Natural killer cell treated with Interleukin-12 subunit alpha and Interleukin-12 subunit beta and Interleukin-15 and Interleukin-18, amount 100 ng/mL, for 72 hours (primary cell): ENCODE data around the gene PCDHGB7. TPM values are rescaled to one million over a fixed set of nuclear protein-coding genes. Genes with fewer than 3 reads are reported as not detected.
A peak's percentile ranks its signal among the peaks of the same experiment; 100 is the strongest.
"Not testable (repeated sequence)": the region's sequence is repeated elsewhere in the genome, so short reads cannot be mapped to it uniquely, and the experiment has no call there.

ENCODE experiments used
- ATAC-seq, 2 donors: fragments of 150-1000 bp; cut with Tn5 transposase in 1 of 2; sonication (Bioruptor Pico), chemical (Tn5 transposase) in 1 of 2; 2 replicates each; pipeline ENCODE4 v1.10.0; 2021
- DNase-seq: peaks from one replicate; pipeline ENCODE4 v3.0.0; 2022; ENCODE audit warnings: low spot score
- H3K27ac Mint-ChIP-seq, 2 donors: 1 replicate in 1 of 2; 2 replicates in 1 of 2; pipeline ENCODE4 v1.8.0; 2022; ENCODE audit warnings: mixed read lengths in 2 of 2, mild to moderate bottlenecking in 1 of 2, moderate library complexity in 1 of 2
- H3K27me3 Mint-ChIP-seq, 2 donors: 1 replicate in 1 of 2; 2 replicates in 1 of 2; pipeline ENCODE4 v1.8.0; 2022; ENCODE audit warnings: mixed read lengths in 2 of 2
- H3K36me3 Mint-ChIP-seq: one replicate; pipeline ENCODE4 v1.8.0; 2022; ENCODE audit warnings: mixed read lengths
- H3K4me1 Mint-ChIP-seq, 2 donors: 1 replicate in 1 of 2; 2 replicates in 1 of 2; pipeline ENCODE4 v1.8.0; 2022; ENCODE audit warnings: low read depth in 2 of 2, mixed read lengths in 2 of 2, mild to moderate bottlenecking in 1 of 2
- H3K4me3 Mint-ChIP-seq: one replicate; pipeline ENCODE4 v1.8.0; 2022; ENCODE audit warnings: mixed read lengths
- H3K9me3 Mint-ChIP-seq: 2 replicates; pipeline ENCODE4 v1.8.0; 2022; ENCODE audit warnings: mixed read lengths
- total RNA-seq, 2 donors: library from RNA; stranded (reverse); gene quantifications; one replicate each; pipeline ENCODE4 v1.2.3, GENCODE V29; 2022

The PCDHGB7 gene
- total RNA-seq, 2 donors from 2014 or later, result 0.33 to 0.95 TPM

DNA sequence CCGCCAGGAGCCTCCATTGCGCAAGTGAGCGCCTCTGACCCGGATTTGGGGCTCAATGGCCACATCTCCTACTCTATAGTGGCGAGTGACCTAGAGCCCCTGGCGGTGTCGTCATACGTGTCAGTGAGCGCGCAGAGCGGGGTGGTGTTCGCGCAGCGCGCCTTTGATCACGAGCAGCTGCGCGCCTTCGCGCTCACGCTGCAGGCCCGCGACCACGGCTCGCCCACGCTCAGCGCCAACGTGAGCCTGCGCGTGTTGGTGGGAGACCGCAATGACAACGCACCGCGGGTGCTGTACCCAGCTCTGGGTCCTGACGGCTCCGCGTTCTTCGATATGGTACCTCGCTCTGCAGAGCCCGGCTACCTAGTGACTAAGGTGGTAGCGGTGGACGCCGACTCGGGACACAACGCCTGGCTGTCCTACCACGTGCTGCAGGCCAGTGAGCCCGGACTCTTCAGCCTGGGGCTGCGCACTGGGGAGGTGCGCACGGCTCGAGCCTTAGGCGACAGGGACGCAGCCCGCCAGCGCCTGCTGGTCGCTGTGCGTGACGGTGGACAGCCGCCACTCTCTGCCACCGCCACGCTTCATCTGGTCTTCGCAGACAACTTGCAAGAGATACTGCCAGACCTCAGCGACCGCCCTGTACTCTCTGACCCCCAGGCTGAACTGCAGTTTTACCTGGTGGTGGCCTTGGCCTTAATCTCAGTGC is 7.7 kb upstream of the PCDHGB7 start:
- peak overlapping the region; percentile 76 for H3K4me3 Mint-ChIP-seq
- no peaks in the 10 kb centered on the region for H3K9me3 Mint-ChIP-seq
- peaks cover 35% of the 10 kb centered on the region for H3K36me3 Mint-ChIP-seq
- H3K27ac Mint-ChIP-seq, result no peak overlapping the region
- ATAC-seq, result no peak
- peaks cover 26 to 65% of the 10 kb centered on the region in 2 donors for H3K27me3 Mint-ChIP-seq
- DNase-seq, result no peak
- peaks cover 31 to 36% of the 10 kb centered on the region in 2 donors for H3K4me1 Mint-ChIP-seq

DNA sequence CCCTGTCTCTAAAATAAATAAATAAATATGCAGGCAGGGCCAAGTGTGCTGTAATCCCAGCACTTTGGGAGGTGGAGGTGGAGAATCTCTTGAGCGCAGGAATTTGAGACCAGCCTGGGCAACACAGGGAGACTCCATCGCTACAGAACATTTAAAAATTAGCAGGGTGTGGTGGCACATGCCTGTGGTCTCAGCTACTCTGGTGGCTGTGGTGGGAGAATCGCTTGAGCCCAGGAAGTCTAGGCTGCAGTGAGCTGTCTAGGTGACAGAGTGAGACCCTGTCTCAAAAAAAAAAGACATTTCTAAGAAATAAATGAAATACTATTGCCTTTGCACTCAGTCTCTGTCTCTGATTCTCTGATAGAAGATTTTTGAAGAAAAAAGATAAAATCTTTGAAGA is 5.9 kb upstream of the PCDHGB7 start:
- Mint-ChIP-seq H3K4me1 (peaks cover 31 to 43% of the 10 kb centered on the region in 2 donors), H3K27ac (no peak overlapping the region), H3K27me3 (peaks cover 21 to 66% of the 10 kb centered on the region in 2 donors), H3K9me3 (no peaks in the 10 kb centered on the region), H3K4me3 (no peak overlapping the region), H3K36me3 (peaks cover 35% of the 10 kb centered on the region)
- DNase-seq (no peak), ATAC-seq (no peak)

DNA sequence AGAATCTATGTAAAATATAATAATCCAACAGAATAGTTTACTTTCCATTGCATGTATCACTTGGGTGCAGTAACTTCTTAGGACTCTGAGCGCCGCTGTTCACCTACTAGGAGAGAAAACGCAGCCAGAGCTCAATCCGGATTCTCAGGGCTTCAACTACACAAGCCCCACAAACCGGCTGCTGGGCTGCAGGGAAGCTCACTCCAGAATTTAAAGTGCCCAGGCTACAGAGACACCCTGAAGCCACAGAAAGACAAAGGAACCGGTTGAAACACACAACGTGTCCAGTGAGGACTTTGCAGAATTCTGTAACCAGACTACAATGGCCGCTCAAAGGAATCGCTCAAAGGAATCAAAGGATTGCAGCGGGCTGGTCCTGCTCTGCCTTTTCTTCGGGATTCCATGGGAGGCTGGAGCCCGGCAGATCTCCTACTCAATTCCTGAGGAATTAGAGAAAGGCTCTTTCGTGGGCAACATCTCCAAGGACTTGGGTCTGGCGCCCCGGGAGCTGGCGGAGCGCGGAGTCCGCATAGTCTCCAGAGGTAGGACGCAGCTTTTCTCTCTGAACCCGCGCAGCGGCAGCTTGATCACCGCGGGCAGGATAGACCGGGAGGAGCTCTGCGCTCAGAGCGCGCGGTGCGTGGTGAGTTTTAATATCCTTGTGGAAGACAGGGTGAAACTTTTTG is 4.5 kb upstream of the PCDHGB7 start, which contains the start of gene PCDHGA10:
Gene PCDHGA10, plus strand, starts transcription at position 134 of the 686 bp plus-strand sequence. Its CDS starts 189 bp downstream, at position 323.
- ATAC-seq, result peak; percentile 74 to 75
- peaks cover 31 to 41% of the 10 kb centered on the region in 2 donors for H3K4me1 Mint-ChIP-seq

DNA sequence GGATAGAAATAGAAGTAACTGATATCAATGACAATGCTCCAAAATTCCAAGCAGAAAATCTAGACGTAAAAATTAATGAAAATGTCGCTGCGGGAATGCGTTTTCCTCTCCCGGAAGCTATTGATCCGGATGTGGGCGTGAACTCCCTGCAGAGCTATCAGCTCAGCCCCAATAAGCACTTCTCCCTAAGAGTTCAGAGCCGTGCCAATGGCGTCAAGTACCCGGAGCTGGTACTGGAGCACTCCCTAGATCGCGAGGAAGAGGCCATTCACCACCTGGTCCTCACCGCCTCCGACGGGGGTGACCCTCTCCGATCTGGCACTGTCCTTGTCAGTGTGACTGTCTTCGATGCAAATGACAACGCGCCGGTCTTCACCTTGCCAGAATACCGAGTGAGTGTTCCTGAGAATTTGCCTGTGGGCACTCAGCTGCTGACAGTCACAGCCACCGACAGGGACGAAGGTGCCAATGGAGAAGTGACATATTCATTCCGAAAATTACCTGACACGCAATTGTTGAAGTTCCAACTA is 3.9 kb upstream of the PCDHGB7 start:
- ATAC-seq, result no peak
- Mint-ChIP-seq H3K27me3 (peaks cover 28 to 62% of the 10 kb centered on the region in 2 donors), H3K27ac (peak overlapping the region; percentile 34 to 58), H3K9me3 (peaks cover 5% of the 10 kb centered on the region), H3K4me1 (peaks cover 30 to 43% of the 10 kb centered on the region in 2 donors), H3K4me3 (peak overlapping the region; percentile 92), H3K36me3 (peaks cover 40% of the 10 kb centered on the region)
- no peak for DNase-seq

More for the DNA sequence above, 4.5 kb upstream of the PCDHGB7 start, which contains the start of gene PCDHGA10:
- Mint-ChIP-seq H3K27me3 (peaks cover 26 to 62% of the 10 kb centered on the region in 2 donors), H3K27ac (peak within 1 kb of the TSS; percentile 34 to 58), H3K9me3 (peaks cover 2% of the 10 kb centered on the region), H3K4me3 (peak within 1 kb of the TSS; percentile 92), H3K36me3 (peaks cover 39% of the 10 kb centered on the region)
- DNase-seq, result no peak

DNA sequence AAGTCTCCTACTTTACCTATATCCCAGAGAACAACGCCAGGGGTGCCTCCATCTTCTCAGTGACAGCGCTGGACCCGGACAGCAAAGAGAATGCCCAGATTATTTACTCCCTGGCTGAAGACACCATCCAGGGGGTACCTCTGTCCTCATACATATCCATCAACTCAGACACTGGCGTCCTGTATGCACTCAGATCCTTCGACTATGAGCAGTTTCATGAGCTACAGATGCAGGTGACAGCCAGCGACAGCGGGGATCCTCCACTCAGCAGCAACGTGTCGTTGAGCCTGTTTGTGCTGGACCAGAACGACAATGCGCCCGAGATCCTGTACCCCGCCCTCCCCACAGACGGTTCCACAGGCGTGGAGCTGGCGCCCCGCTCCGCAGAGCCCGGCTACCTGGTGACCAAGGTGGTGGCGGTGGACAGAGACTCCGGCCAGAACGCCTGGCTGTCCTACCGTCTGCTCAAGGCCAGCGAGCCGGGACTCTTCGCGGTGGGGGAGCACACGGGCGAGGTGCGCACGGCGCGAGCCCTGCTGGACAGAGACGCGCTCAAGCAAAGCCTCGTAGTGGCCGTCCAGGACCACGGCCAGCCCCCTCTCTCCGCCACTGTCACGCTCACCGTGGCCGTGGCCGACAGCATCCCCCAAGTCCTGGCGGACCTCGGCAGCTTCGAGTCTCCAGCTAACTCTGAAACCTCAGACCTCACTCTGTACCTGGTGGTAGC is 2.8 kb upstream of the PCDHGB7 start:
- Mint-ChIP-seq H3K27me3 (peaks cover 27 to 60% of the 10 kb centered on the region in 2 donors), H3K4me3 (peak overlapping the region; percentile 62), H3K4me1 (peaks cover 24 to 45% of the 10 kb centered on the region in 2 donors), H3K36me3 (peaks cover 36% of the 10 kb centered on the region)
- not testable (repeated sequence) for H3K27ac Mint-ChIP-seq, H3K9me3 Mint-ChIP-seq, ATAC-seq, DNase-seq

DNA sequence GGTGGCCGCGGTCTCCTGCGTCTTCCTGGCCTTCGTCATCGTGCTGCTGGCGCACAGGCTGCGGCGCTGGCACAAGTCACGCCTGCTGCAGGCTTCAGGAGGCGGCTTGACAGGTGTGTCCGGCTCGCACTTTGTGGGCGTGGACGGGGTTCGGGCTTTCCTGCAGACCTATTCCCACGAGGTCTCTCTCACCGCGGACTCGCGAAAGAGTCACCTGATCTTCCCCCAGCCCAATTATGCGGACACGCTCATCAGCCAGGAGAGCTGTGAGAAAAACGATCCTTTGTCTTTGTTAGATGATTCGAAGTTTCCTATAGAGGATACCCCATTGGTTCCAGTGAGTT is 2.2 kb upstream of the PCDHGB7 start:
- peaks cover 33% of the 10 kb centered on the region for H3K36me3 Mint-ChIP-seq
- H3K27ac Mint-ChIP-seq, ATAC-seq, H3K9me3 Mint-ChIP-seq, DNase-seq: not testable (repeated sequence)
- H3K4me1 Mint-ChIP-seq, result peaks cover 22 to 42% of the 10 kb centered on the region in 2 donors
- peak overlapping the region; percentile 62 for H3K4me3 Mint-ChIP-seq
- peaks cover 25 to 60% of the 10 kb centered on the region in 2 donors for H3K27me3 Mint-ChIP-seq

DNA sequence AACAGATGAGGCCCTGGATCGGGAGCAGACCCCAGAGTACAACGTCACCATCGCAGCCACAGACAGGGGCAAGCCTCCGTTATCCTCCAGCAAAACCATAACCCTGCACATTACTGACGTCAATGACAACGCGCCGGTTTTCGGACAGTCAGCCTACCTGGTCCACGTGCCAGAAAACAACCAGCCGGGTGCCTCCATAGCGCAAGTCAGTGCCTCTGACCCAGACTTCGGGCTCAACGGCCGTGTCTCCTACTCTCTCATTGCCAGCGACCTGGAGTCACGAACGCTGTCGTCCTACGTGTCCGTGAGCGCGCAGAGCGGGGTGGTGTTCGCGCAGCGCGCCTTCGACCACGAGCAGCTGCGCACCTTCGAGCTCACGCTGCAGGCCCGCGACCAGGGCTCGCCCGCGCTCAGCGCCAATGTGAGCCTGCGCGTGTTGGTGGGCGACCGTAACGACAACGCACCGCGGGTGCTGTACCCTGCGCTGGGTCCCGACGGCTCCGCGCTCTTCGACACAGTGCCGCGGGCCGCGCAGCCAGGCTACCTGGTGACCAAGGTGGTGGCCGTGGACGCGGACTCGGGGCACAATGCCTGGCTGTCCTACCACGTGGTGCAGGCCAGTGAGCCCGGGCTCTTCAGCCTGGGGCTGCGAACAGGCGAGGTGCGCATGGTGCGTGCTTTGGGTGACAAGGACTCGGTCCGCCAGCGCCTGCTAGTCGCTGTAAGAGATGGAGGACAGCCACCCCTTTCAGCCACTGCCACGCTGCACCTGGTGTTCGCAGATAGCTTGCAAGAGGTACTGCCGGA is 1.8 kb downstream of the PCDHGB7 start:
- Mint-ChIP-seq H3K36me3 (peaks cover 23% of the 10 kb centered on the region), H3K27me3 (peaks cover 33 to 70% of the 10 kb centered on the region in 2 donors), H3K4me3 (no peak overlapping the region), H3K27ac (no peak overlapping the region), H3K4me1 (peaks cover 10 to 34% of the 10 kb centered on the region in 2 donors), H3K9me3 (peaks cover 7% of the 10 kb centered on the region)
- ATAC-seq, result no peak
- no peak for DNase-seq

DNA sequence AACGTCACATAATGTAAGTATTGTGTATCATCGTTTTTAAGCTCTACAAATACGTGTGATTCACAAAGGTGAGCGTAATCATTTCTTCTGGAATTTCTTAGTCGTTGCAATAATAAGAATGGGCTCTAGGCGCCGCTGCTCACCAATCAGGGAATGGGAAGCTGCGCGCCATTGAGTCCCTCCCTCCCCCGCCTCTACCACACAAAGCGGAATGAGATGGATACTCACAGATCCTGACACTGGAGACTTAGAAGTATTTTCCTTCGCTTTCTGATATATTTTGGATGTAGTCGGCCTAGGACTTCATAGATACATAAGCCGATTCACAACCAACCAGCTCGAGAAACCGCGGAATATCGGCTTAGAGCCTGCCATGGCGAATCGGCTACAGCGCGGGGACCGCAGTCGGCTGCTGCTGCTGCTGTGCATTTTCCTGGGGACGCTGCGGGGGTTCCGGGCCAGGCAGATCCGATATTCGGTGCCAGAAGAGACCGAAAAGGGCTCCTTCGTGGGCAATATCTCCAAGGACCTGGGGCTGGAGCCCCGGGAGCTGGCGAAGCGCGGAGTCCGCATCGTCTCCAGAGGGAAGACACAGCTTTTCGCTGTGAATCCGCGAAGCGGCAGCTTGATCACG is 3.5 kb downstream of the PCDHGB7 start, which contains the start of gene PCDHGA11:
Gene PCDHGA11, plus strand, starts transcription at position 197 of the 634 bp plus-strand sequence. Its CDS starts 177 bp downstream, at position 374.
- H3K4me1 Mint-ChIP-seq, result peaks cover 6 to 23% of the 10 kb centered on the region in 2 donors
- no peak within 1 kb of the TSS for H3K27ac Mint-ChIP-seq
- peaks cover 36 to 66% of the 10 kb centered on the region in 2 donors for H3K27me3 Mint-ChIP-seq
- DNase-seq, result no peak
- peak; percentile 50 to 62 for ATAC-seq
- peak within 1 kb of the TSS; percentile 79 for H3K4me3 Mint-ChIP-seq
- peaks cover 7% of the 10 kb centered on the region for H3K9me3 Mint-ChIP-seq
- H3K36me3 Mint-ChIP-seq, result peaks cover 20% of the 10 kb centered on the region

DNA sequence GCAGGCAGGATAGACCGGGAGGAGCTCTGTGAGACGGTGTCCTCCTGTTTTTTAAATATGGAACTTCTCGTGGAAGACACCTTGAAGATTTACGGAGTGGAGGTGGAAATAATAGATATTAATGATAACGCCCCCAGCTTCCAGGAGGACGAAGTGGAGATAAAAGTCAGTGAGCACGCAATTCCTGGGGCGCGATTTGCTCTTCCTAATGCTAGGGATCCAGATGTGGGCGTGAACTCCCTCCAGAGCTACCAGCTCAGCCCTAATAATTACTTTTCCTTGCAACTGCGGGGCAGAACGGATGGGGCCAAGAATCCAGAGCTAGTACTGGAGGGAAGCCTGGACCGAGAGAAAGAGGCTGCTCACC is 4.0 kb downstream of the PCDHGB7 start:
- H3K27ac Mint-ChIP-seq, result no peak overlapping the region
- peaks cover 20% of the 10 kb centered on the region for H3K36me3 Mint-ChIP-seq
- peaks cover 6 to 23% of the 10 kb centered on the region in 2 donors for H3K4me1 Mint-ChIP-seq
- peaks cover 7% of the 10 kb centered on the region for H3K9me3 Mint-ChIP-seq
- no peak for DNase-seq
- ATAC-seq, result no peak
- H3K27me3 Mint-ChIP-seq, result peaks cover 36 to 61% of the 10 kb centered on the region in 2 donors
- H3K4me3 Mint-ChIP-seq, result peak overlapping the region; percentile 79

DNA sequence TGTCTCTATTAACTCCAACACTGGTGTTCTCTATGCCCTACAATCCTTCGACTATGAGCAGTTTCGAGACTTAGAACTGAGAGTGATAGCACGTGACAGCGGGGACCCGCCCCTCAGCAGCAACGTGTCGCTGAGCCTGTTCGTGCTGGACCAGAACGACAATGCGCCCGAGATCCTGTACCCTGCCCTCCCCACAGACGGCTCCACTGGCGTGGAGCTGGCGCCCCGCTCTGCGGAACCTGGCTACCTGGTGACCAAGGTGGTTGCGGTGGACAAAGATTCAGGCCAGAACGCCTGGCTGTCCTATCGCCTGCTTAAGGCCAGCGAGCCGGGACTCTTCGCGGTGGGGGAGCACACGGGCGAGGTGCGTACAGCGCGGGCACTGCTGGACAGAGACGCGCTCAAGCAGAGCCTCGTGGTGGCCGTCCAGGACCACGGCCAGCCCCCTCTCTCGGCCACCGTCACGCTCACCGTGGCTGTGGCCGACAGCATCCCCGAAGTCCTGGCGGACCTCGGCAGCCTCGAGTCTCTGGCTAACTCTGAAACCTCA is 5.3 kb downstream of the PCDHGB7 start:
- no peak for DNase-seq
- H3K9me3 Mint-ChIP-seq, result peaks cover 7% of the 10 kb centered on the region
- H3K36me3 Mint-ChIP-seq, result peaks cover 18% of the 10 kb centered on the region
- H3K4me3 Mint-ChIP-seq, result peak overlapping the region; percentile 18
- H3K4me1 Mint-ChIP-seq, result peaks cover 5 to 21% of the 10 kb centered on the region in 2 donors
- ATAC-seq, result no peak
- H3K27ac Mint-ChIP-seq, result no peak overlapping the region
- peaks cover 38 to 58% of the 10 kb centered on the region in 2 donors for H3K27me3 Mint-ChIP-seq

DNA sequence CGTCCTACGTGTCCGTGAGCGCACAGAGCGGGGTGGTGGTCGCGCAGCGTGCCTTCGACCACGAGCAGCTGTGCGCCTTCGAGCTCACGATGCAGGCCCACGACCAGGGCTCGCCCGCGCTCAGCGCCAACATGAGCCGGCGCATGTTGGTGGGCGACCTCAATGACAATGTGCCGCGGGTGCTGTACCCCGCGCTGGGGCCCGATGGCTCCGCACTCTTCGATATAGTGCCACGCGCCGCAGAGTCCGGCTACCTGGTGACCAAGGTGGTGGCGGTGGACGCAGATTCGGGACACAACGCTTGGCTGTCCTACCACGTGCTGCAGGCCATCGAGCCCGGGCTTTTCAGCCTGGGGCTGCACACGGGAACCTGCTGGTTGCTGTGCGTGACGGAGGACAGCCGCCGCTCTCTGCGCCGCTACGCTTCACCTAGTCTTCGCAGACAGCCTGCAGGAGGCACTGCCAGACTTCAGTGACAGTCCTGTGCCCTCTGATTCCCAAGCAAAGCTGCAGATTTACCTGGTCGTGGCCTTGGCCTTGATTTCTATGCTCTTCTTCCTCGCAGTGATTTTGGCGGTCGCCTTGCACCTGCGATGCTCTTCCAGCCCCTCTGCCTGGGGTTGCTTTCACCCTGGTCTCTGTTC is 10.4 kb downstream of the PCDHGB7 start:
- DNase-seq, result no peak
- peak in 1 of 2 donors; percentile 31 for ATAC-seq
- peaks cover 7 to 14% of the 10 kb centered on the region in 2 donors for H3K4me1 Mint-ChIP-seq
- no peaks in the 10 kb centered on the region for H3K9me3 Mint-ChIP-seq
- peaks cover 38 to 48% of the 10 kb centered on the region in 2 donors for H3K27me3 Mint-ChIP-seq
- H3K27ac Mint-ChIP-seq, result no peak overlapping the region
- H3K36me3 Mint-ChIP-seq, result peaks cover 29% of the 10 kb centered on the region
- no peak overlapping the region for H3K4me3 Mint-ChIP-seq
